ENCODE results near the gene RILPL1.
"Not testable (repeated sequence)": the region's sequence is repeated elsewhere in the genome, so short reads cannot be mapped to it uniquely, and the experiment has no call there.

The RILPL1 gene

GRCh38 chr12:123533672-123534643 lies at the start of gene RILPL1:
Gene RILPL1 (minus strand): TSS chr12:123533719. CDS start chr12:123533482, 237 bp downstream.
- in situ Hi-C loops (cut with MboI; ENCODE audit: low sequenced_read_pairs, unreplicated experiment) = no loop called here

GRCh38 chr12:123580772-123581171 lies 47.3 kb upstream of the RILPL1 start:
- in situ Hi-C loops (cut with MboI; ENCODE audit: low sequenced_read_pairs, unreplicated experiment) = no loop called here
- no peak for DNase-seq (ENCODE audit: low spot score)
- TF ChIP-seq CTCF (IDR thresholded peaks at IDR 0.05; ENCODE audit: borderline replicate concordance, control extremely low read depth, extremely low read depth, insufficient read depth, missing control alignments) = no peak

More at GRCh38 chr12:123533672-123534643, at the start of gene RILPL1:
- TF ChIP-seq CTCF (IDR thresholded peaks at IDR 0.05; ENCODE audit: borderline replicate concordance, control extremely low read depth, extremely low read depth, insufficient read depth, missing control alignments) = peak; percentile 50
- DNase-seq (ENCODE audit: low spot score) = peak; percentile 85

GRCh38 chr12:123578829-123579228 lies 45.3 kb upstream of the RILPL1 start:
- in situ Hi-C loops (cut with MboI; ENCODE audit: low sequenced_read_pairs, unreplicated experiment); DNase-seq (ENCODE audit: low spot score): not testable (repeated sequence)

- in situ Hi-C loops (cut with MboI; ENCODE audit: low sequenced_read_pairs, unreplicated experiment) = no loop called here
- no peak for DNase-seq (ENCODE audit: low spot score)
- no peak for TF ChIP-seq CTCF (IDR thresholded peaks at IDR 0.05; ENCODE audit: borderline replicate concordance, control extremely low read depth, extremely low read depth, insufficient read depth, missing control alignments)
Observed at GRCh38 chr12:123578243-123578642, 44.7 kb upstream of the RILPL1 start.

- DNase-seq (ENCODE audit: low spot score) = no peak
- no peak for TF ChIP-seq CTCF (IDR thresholded peaks at IDR 0.05; ENCODE audit: borderline replicate concordance, control extremely low read depth, extremely low read depth, insufficient read depth, missing control alignments)
- in situ Hi-C loops (cut with MboI; ENCODE audit: low sequenced_read_pairs, unreplicated experiment) = no loop called here
Observed at GRCh38 chr12:123576611-123577010, 43.1 kb upstream of the RILPL1 start.

GRCh38 chr12:123573870-123574269 lies 40.4 kb upstream of the RILPL1 start:
- no peak for TF ChIP-seq CTCF (IDR thresholded peaks at IDR 0.05; ENCODE audit: borderline replicate concordance, control extremely low read depth, extremely low read depth, insufficient read depth, missing control alignments)
- in situ Hi-C loops (cut with MboI; ENCODE audit: low sequenced_read_pairs, unreplicated experiment) = no loop called here
- DNase-seq (ENCODE audit: low spot score) = no peak

GRCh38 chr12:123572391-123572790 lies 38.9 kb upstream of the RILPL1 start:
- TF ChIP-seq CTCF (IDR thresholded peaks at IDR 0.05; ENCODE audit: borderline replicate concordance, control extremely low read depth, extremely low read depth, insufficient read depth, missing control alignments) = no peak
- in situ Hi-C loops (cut with MboI; ENCODE audit: low sequenced_read_pairs, unreplicated experiment) = no loop called here
- no peak for DNase-seq (ENCODE audit: low spot score)

Data from GM13976 (cell line).